Stomach (tissue), 4 donors: Measurements from ENCODE around the gene INSIG2.

Experiments used
- EP300 ChIP-seq: sonication (generic); formaldehyde crosslinking; IDR thresholded peaks from one replicate; pipeline ENCODE4 v1.6.1; 2017; ENCODE audit warnings: antibody characterized with exemption
- POLR2A ChIP-seq, 4 donors: fragments of 450-650 bp; IDR thresholded peaks; one replicate each; pipeline ENCODE4 v1.6.1; 2016; ENCODE audit warnings: antibody characterized with exemption in 4 of 4, control low read depth in 2 of 4, mild to moderate bottlenecking in 1 of 4, moderate library complexity in 1 of 4
- POLR2AphosphoS5 ChIP-seq, 3 donors: sonication (generic); formaldehyde crosslinking; IDR thresholded peaks; one replicate each; pipeline ENCODE4 v1.6.1; 2016; ENCODE audit warnings: antibody characterized with exemption in 3 of 3
- TF ChIP-seq, protein P1 (sequence below), 7 experiments: fragments of 450-650 bp in 4 of 7; fragments of 200-600 bp in 3 of 7; sonication (generic) in 3 of 7; IDR thresholded peaks; one replicate each; pipeline ENCODE4 v1.5.1; 2016 to 2019; ENCODE audit warnings: antibody characterized with exemption in 7 of 7, control low read depth in 2 of 7, mild to moderate bottlenecking in 1 of 7

DNA sequence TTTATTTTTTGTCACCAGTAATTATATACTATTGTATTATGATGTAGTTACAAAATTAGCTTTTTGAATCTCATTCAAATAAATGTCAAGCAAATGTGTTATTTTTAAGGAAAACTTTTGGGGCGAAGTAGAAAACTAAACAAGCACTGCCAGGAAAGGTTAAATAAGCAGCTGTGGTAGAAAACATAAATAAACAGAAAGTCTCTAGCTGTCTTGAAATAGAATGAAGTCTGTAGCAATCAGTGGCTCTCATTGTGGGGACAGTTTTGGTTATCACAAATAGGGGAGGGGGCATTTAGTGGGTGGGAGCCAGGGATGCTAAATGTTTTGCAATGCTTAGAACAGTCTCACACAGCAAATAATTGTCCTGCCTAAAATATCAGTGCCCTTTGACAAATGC, 3.4 kb downstream of the INSIG2 start:
- TF ChIP-seq, protein P1, sequence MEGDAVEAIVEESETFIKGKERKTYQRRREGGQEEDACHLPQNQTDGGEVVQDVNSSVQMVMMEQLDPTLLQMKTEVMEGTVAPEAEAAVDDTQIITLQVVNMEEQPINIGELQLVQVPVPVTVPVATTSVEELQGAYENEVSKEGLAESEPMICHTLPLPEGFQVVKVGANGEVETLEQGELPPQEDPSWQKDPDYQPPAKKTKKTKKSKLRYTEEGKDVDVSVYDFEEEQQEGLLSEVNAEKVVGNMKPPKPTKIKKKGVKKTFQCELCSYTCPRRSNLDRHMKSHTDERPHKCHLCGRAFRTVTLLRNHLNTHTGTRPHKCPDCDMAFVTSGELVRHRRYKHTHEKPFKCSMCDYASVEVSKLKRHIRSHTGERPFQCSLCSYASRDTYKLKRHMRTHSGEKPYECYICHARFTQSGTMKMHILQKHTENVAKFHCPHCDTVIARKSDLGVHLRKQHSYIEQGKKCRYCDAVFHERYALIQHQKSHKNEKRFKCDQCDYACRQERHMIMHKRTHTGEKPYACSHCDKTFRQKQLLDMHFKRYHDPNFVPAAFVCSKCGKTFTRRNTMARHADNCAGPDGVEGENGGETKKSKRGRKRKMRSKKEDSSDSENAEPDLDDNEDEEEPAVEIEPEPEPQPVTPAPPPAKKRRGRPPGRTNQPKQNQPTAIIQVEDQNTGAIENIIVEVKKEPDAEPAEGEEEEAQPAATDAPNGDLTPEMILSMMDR (IDR thresholded peaks at IDR 0.05), result no peak
- TF ChIP-seq POLR2A (IDR thresholded peaks at IDR 0.05) (no peak), POLR2AphosphoS5 (IDR thresholded peaks at IDR 0.05) (no peak), EP300 (no peak)
